HepG2 (cell line): ENCODE data around the gene MAPKAPK3. TPM values are rescaled to one million over a fixed set of nuclear protein-coding genes. Genes with fewer than 3 reads are reported as not detected.
A peak's percentile ranks its signal among the peaks of the same experiment; 100 is the strongest.

Experiments used
- DR1 ChIP-seq: sonication (generic); formaldehyde crosslinking; IDR thresholded peaks from 2 replicates; pipeline ENCODE4 v1.8.0; 2021; ENCODE audit warnings: mild to moderate bottlenecking, missing genetic modification reagents, inconsistent platforms
- ELK4 ChIP-seq: sonication (generic); formaldehyde crosslinking; IDR thresholded peaks from 2 replicates; pipeline ENCODE4 v1.9.0; 2021; ENCODE audit warnings: missing genetic modification reagents, borderline replicate concordance
- FOXA1 ChIP-seq, 2 experiments: fragments of 450-650 bp in 1 of 2; sonication (generic) in 1 of 2; formaldehyde crosslinking in 1 of 2; IDR thresholded peaks; 2 replicates each; pipeline versions ENCODE4 v1.4.0 to v1.6.1; 2016 to 2020; ENCODE audit warnings: missing genetic modification reagents in 1 of 2
- GABPA ChIP-seq, 2 experiments: IDR thresholded peaks; 2 replicates each; pipeline ENCODE4 v1.6.1; 2011 to 2016; ENCODE audit warnings: low read depth in 2 of 2, low read length in 1 of 2, missing biosample characterization in 1 of 2, missing genetic modification characterization in 1 of 2
- HDAC6 ChIP-seq: fragments of 200-600 bp; sonication (generic); IDR thresholded peaks from 2 replicates; pipeline ENCODE4 v1.7.0; 2017; ENCODE audit warnings: mild to moderate bottlenecking, antibody characterized with exemption, low read length, low read depth
- HNRNPL ChIP-seq: fragments of 200-400 bp; formaldehyde crosslinking; IDR thresholded peaks from 2 replicates; pipeline ENCODE4 v1.6.1; 2017; ENCODE audit warnings: mild to moderate bottlenecking, low read depth, low read length
- KDM3A ChIP-seq: IDR thresholded peaks from 2 replicates; pipeline ENCODE4 v1.6.1; 2018; ENCODE audit warnings: low read depth, missing compliant biosample characterization
- KDM5A ChIP-seq: fragments of 200-600 bp; sonication (generic); IDR thresholded peaks from 2 replicates; pipeline ENCODE4 v1.7.0; 2018; ENCODE audit warnings: antibody characterized with exemption, mild to moderate bottlenecking, low read length, borderline replicate concordance
- KLF9 ChIP-seq: IDR thresholded peaks from 2 replicates; pipeline ENCODE4 v1.6.1; 2016; ENCODE audit warnings: low read depth
- MAX ChIP-seq: IDR thresholded peaks from 2 replicates; pipeline ENCODE4 v1.6.1; 2012; ENCODE audit warnings: inconsistent platforms
- MYC ChIP-seq: sonication (generic); formaldehyde crosslinking; IDR thresholded peaks from 2 replicates; pipeline ENCODE4 v1.9.0; 2021; ENCODE audit warnings: missing genetic modification reagents, borderline replicate concordance
- RARA ChIP-seq: IDR thresholded peaks from 2 replicates; pipeline ENCODE4 v1.6.1; 2016; ENCODE audit warnings: missing genetic modification reagents, missing compliant biosample characterization
- SMC3 ChIP-seq: IDR thresholded peaks from 2 replicates; pipeline ENCODE4 v1.6.1; 2011; ENCODE audit warnings: low read length, improper control_type of control experiment
- SP5 ChIP-seq: IDR thresholded peaks from 2 replicates; pipeline ENCODE4 v1.6.1; 2016; ENCODE audit warnings: low read depth, borderline replicate concordance
- TBP ChIP-seq: sonication (generic); formaldehyde crosslinking; IDR thresholded peaks from 2 replicates; pipeline ENCODE4 v1.5.0; 2020; ENCODE audit warnings: missing genetic modification reagents
- TMF1 ChIP-seq: sonication (generic); formaldehyde crosslinking; IDR thresholded peaks from 2 replicates; pipeline ENCODE4 v1.8.1; 2022; ENCODE audit warnings: low read depth, missing genetic modification reagents
- YEATS2 ChIP-seq: sonication (generic); formaldehyde crosslinking; IDR thresholded peaks from 2 replicates; pipeline ENCODE4 v1.4.0; 2020; ENCODE audit warnings: missing genetic modification reagents, borderline replicate concordance
- ZBTB20 ChIP-seq: sonication (generic); formaldehyde crosslinking; IDR thresholded peaks from 2 replicates; pipeline ENCODE4 v1.8.1; 2023; ENCODE audit warnings: missing genetic modification reagents, low read depth, mild to moderate bottlenecking, borderline replicate concordance
- ZFP91 ChIP-seq: sonication (generic); formaldehyde crosslinking; IDR thresholded peaks from 2 replicates; pipeline ENCODE4 v1.9.0; 2022; ENCODE audit warnings: missing genetic modification reagents, mild to moderate bottlenecking, borderline replicate concordance
- ZNF20 ChIP-seq: sonication (generic); formaldehyde crosslinking; IDR thresholded peaks from 2 replicates; pipeline ENCODE4 v1.4.0; 2020; ENCODE audit warnings: mild to moderate bottlenecking, moderate library complexity, missing genetic modification reagents
- ZNF3 ChIP-seq: IDR thresholded peaks from 2 replicates; pipeline ENCODE4 v1.7.0; 2017; ENCODE audit warnings: inconsistent platforms
- ZNF616 ChIP-seq: sonication (generic); formaldehyde crosslinking; IDR thresholded peaks from 2 replicates; pipeline ENCODE4 v1.5.0; 2020; ENCODE audit warnings: low read depth, mild to moderate bottlenecking, missing genetic modification reagents
- ZNF710 ChIP-seq: sonication (generic); formaldehyde crosslinking; IDR thresholded peaks from 2 replicates; pipeline ENCODE4 v1.5.0; 2020; ENCODE audit warnings: mild to moderate bottlenecking, missing genetic modification reagents, borderline replicate concordance
- polyA plus RNA-seq, 8 experiments: library from polyadenylated mRNA; depleted of rRNA in 3 of 8; stranded (reverse) in 7 of 8; unstranded in 1 of 8; fragments of >200 nt; fragmentation: Illumina TruSeq in 4 of 8; extraction: Trizol in 4 of 8; gene quantifications; 2 replicates each; pipeline versions ENCODE4 v1.2.1 to v1.2.3, GENCODE V29; 2011 to 2016; ENCODE audit warnings: low read depth in 4 of 8, missing spikeins in 1 of 8, mixed read lengths in 1 of 8; ENCODE audit not compliant: insufficient read depth in 1 of 8
- total RNA-seq, 5 experiments: library from RNA; depleted of rRNA; stranded (reverse); fragments of >200 nt; fragmentation: Illumina TruSeq; extraction: Trizol; gene quantifications; 2 replicates each; pipeline ENCODE4 v1.2.3, GENCODE V29; 2016; ENCODE audit warnings: low read depth in 1 of 5

The MAPKAPK3 gene
- total and polyA plus RNA-seq, 2 of the 13 experiments (the other 11 are each of a cell fraction or from before 2014, with no cell fraction given), result 39.9 to 41.2 TPM

- 0 out of 2 replicates have a peak, but pooled peaks have one; percentile 49 for TF ChIP-seq KDM3A (CRISPR knock-in tag)
- no peak for TF ChIP-seq KLF9 (CRISPR knock-in tag)
- TF ChIP-seq RARA (CRISPR knock-in tag), result peak; percentile 87
- no peak for TF ChIP-seq TMF1 (CRISPR knock-in tag)
- TF ChIP-seq ZNF3 (CRISPR knock-in tag), result no peak
- peak; percentile 95 for TF ChIP-seq MAX
- no peak for TF ChIP-seq ZNF20
- TF ChIP-seq MYC (CRISPR knock-in tag), result peak; percentile 37; the same call in 1 of the 2 replicates
- no peak; the same call in 1 of the 2 replicates for TF ChIP-seq ELK4 (CRISPR knock-in tag)
- TF ChIP-seq SP5 (CRISPR knock-in tag), result peak; percentile 81
- no peak for TF ChIP-seq ZBTB20 (CRISPR knock-in tag)
- no peak for TF ChIP-seq HDAC6
- TF ChIP-seq YEATS2 (CRISPR knock-in tag), result no peak
- TF ChIP-seq DR1 (CRISPR knock-in tag), result no peak; the same call in 1 of the 2 replicates
- TF ChIP-seq ZNF710 (CRISPR knock-in tag), result no peak
- no peak for TF ChIP-seq HNRNPL
- peak; percentile 64 for TF ChIP-seq ZFP91
- no peak for TF ChIP-seq SMC3
- TF ChIP-seq FOXA1 (IDR thresholded peaks at IDR 0.05), result no peak
- TF ChIP-seq FOXA1 (CRISPR knock-in tag; IDR thresholded peaks at IDR 0.05), result no peak
- peak; percentile 88; the same call in 1 of the 2 replicates for TF ChIP-seq ZNF616 (CRISPR knock-in tag)
- no peak for TF ChIP-seq TBP (CRISPR knock-in tag)
- peak; percentile 48; the same call in 1 of the 2 replicates for TF ChIP-seq KDM5A
- no peak for TF ChIP-seq GABPA (IDR thresholded peaks at IDR 0.05; ENCODE audit: low read depth, low read length)
- TF ChIP-seq GABPA (CRISPR knock-in tag; IDR thresholded peaks at IDR 0.05; ENCODE audit: low read depth), result peak; percentile 52
Observed at GRCh38 chr3:50611464-50612233, 5.3 kb upstream of the MAPKAPK3 start, which contains the start of gene CISH (continued).
